ENCODE measurements around the gene FAM83D.
"Not testable (repeated sequence)": the region's sequence is repeated elsewhere in the genome, so short reads cannot be mapped to it uniquely, and the experiment has no call there.

FAM83D gene

GRCh38 chr20:38935967-38936407, 9.8 kb downstream of the FAM83D start:
- no peak for FAIRE-seq

DNA sequence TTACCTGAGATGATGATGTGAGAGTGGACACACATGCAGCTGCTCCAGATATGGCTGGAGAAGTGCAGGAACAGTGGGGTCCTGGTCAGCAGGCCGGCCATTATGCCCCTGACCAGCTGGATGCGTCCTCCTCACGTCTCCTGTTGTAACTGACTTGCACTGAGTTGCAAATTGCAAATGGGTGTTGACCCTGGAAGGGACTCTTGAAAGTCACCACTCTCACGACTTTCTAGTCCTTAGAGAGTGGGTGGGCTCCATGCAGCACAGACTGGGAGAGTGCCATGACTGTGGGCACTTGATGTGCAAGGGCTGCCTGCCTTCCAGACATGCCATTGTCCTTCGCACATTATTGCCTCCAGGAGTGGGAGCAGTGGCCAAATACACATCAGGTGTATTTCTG, 10.8 kb downstream of the FAM83D start:
- no peak for FAIRE-seq

GRCh38 chr20:38937978-38938473, 11.8 kb downstream of the FAM83D start:
- FAIRE-seq, result no peak

DNA sequence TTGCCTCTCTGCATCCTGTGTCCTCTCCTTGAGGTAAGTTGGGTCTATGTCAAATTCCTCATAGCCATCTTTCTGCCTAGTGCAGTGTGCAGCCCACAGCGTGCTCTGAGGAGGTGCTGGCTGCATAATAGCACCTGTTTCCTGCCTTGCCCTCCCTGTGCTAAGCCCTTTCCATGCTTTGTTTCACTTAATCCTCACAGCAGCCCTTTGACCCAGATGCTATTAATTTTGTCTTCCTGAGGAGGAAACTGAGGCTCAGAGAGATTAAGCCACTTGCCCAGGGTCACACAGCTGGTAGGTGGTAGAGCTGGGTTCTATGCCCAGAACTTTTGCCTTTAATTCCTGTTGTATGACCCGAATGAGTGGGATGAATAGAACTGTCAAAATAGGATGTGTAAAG, 13.5 kb downstream of the FAM83D start:
- FAIRE-seq, result no peak

- no peak for FAIRE-seq
Observed at GRCh38 chr20:38940644-38941043, 14.4 kb downstream of the FAM83D start.

- no peak for FAIRE-seq
Observed at GRCh38 chr20:38941726-38942389, 15.6 kb downstream of the FAM83D start.

DNA sequence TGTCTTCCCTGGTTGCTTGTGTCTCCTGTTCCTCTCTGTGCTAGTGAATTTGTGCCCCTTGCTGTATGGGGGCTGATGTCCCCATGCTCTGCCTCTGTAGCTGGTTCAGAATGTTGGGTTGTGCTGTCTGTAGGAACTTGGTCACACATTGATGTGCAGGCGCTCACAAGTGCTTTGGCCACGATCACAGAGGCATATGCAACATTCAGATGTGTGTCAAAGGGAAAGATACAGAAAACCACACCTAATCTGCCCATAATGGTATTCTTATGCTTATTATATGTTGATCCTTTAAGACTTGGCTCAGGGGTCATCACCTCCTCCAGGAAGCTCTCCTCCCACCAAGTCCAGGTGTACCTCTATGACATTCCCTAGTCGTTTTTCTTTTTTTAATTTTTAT, 18.8 kb downstream of the FAM83D start:
- FAIRE-seq, result no peak

GRCh38 chr20:38946836-38947235, 20.6 kb downstream of the FAM83D start:
- no peak for FAIRE-seq

GRCh38 chr20:38947931-38948362, 21.7 kb downstream of the FAM83D start:
- FAIRE-seq, result no peak

DNA sequence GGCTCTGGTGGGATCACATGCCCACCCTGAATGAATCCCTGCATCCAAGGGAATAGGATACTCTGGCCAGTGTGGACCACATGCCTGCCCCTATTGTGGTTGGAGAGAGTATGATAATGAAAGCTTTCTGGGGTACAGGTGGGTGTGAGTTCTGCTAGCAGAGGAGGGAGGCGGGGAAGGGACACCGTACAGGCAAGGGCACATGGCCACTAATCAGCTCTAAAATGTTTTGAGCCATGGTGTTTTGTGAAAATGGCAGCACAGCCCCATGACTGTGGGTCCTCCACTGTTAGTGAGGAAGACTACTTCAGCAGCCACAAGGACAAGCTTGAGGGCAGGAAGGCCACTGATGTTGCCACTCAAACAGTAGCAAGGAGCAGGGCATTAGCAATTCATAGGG, 24.0 kb downstream of the FAM83D start:
- no peak for FAIRE-seq

DNA sequence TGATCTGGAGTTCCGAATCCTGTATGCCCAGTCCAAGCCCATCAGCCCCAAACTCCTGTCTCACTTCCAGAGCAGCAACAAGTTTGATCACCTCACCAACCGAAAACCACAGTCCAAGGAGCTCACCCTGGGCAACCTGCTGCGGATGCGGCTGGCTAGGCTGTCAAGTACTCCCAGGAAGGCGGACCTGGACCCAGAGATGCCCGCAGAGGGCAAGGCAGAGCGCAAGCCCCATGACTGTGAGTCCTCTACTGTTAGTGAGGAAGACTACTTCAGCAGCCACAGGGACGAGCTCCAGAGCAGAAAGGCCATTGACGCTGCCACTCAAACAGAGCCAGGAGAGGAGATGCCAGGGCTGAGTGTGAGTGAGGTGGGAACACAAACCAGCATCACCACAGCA, 25.4 kb downstream of the FAM83D start:
- FAIRE-seq, result no peak

DNA sequence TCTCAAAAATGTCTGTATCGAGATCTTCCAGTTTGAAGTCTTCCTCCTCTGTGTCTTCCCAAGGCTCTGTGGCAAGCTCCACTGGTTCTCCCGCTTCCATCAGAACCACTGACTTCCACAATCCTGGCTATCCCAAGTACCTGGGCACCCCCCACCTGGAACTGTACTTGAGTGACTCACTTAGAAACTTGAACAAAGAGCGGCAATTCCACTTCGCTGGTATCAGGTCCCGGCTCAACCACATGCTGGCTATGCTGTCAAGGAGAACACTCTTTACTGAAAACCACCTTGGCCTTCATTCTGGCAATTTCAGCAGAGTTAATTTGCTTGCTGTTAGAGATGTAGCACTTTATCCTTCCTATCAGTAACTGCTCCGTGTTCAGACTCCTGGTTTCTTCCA, 25.9 kb downstream of the FAM83D start:
- FAIRE-seq, result no peak

DNA sequence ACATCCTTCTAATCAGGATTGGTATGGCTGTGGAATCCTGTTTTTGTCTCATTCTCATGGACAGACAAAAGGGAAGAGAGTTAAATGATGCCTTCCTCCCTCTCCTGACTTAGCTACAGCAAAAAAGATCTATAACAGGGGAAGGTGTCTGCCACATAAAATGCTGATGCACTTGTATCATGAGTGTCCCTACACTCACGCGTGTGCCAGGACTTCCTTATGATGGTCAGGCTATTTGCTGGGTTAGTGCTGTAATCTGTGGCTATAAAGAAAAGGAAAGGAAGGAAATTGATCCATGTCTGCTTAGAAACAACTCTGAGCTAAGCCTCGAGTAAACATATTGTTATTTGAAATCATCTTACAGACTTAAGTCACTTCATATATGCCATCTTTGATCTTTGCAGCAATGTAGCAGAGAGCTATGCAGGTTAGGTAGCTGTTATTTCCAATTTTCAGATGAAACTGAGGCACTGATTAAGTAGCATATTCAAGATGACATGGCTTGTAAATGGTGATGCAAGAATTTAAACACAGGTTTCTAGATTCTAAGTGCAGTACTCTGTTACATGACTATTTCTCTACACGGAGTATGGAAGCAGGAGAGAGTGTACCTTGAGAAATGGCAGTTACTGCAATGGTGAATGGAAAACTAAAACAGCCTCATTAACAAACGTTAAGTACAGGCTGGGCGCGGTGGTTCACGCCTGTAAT, 27.6 kb downstream of the FAM83D start:
- no peak for FAIRE-seq

DNA sequence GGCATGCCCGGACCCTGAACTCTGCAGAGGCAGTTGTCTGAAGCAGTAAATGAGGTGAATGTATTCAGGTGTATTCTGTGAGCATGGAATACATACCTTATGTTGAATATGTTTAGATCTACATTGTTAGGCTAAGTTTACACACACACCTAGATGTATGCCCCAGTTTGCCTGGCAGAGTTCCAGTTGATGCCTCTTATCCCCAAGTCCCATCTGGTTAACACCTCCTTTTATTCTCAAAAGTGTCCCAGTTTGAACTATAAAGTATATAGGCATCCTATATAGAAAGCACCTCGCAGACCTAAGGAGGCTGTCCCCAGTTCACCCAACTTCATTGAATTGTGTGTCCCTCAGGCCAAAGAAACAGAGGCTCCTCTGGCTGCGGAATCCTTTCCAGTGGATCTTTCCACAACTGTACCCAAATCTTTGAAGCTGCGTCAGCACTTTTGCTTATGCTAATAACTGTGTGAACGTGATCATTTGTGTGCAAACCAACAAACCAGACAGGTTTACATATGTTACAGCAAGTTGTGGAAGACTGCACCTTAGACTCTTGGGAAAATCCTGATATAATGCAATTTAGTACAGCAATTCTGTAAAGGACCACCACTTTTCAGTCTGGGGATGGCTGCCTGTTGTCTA, 31.1 kb downstream of the FAM83D start:
- FAIRE-seq, result no peak

DNA sequence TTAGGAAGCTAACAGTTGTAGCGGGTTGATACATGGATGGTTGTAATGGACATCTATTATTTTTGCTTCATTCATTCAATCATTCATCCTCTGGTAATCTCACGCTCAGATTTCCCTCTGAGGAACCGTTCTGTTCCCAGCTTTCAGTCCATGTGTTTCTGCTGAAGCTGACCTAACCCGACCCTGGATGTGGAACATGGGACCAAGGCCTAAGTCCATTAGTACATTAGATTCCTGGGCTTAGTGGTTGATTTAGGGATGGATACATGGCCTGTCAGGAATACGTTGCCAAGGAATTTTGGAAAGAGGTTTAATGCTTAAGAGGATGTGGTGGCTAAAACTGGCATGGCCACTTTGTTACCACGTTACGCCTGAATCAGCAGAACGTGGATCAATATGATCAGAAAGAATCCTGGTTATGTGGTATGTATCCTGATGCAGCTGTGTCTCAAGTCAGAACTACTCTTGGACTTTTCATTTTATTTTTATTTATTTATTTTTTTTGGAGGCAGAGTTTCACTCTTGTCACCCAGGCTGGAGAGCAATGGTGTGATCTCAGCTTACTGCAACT, 31.8 kb downstream of the FAM83D start:
- FAIRE-seq, result no peak

DNA sequence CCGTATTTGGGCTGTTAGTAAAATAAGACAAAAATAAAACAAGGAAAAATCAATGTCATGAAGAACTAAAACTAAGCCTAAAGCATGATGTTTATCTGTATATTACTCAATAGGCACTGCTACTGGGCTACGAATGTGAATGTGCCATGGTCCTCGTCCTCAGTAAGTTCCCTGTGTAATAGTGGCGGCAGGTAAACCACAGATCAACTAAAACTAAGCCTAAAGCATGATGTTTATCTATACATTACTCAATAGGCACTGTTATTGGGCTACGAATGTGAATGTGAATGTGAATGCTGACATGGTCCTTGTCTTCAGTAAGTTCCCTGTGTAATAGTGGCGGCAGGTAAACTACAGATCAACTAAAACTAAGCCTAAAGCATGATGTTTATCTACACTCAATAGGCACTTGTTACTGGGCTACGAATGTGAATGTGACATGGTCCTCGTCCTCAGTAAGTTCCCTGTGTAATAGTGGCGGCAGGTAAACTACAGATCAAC, 34.0 kb downstream of the FAM83D start:
- FAIRE-seq, result not testable (repeated sequence)

DNA sequence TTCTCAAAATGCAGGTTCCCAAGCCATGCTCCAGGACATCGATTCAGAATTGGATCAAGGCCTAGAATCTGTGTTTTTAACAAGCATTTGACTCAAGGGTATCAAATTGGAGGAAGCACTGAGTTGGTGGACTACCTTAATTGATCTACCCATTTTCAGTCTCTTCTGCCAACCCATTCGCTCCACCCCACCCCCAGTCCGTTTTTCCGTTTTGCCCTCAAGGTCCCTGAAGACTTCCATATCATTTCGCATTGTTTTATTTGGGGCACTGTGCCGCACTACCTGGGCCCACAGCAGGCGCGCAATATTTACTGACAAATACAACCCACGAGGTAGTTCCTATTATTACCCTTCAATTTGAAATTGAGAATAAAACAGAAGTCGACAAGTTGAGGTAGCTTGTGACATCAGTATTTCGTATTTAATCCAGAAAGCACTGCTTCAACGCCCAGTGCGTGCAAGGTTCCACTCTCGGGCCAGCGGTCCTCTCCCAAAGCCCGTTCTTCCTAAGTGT, 35.4 kb downstream of the FAM83D start:
- FAIRE-seq, result no peak

DNA sequence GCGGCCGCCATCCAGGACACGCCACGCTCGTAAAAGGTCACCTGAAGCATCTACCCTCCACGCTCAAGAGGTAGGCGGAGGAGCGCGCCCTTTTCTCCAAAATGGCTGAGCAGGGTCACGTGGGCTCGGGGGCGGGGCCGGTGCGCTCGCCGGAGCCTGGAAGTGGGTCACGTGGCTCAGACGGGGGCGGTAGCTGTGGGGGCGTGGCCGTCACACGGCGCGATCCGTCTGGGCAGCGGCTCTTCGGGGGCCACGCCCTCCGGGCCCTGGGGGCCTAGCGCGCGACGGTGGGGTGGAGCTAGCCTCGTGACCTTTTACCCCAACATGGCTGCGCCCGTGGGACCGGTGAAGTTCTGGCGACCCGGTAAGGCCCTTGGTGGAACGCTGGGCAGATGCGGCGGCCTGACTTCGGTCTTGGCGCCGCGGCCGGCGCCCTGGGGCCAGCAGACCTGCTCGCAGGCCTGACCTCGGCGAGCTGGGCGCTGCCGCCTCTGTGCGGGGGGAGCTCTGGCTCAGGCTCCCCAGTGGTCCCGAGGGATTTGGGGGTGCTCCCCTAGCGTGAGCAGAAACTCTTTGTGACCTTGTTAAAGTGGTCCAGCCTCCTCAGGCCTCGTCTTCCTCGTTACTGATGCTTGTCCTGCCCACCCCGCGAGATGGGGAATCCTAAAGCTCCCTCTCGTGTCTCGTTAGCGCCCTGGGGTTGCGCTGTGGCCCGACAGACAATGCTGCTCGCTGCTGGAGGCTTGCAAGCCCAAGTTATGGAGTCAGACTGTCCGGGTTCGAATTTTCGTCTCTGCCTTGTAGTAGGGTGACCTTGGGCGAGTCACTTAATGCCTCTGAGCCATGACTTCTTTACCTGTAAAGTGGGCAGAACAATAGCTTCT, 36.1 kb downstream of the FAM83D start, which contains the start of gene DHX35:
TSS of gene DHX35 (plus strand) at position 301 of the 884 bp plus-strand sequence. CDS start at position 325, 24 bp downstream.
- peak; percentile 29 for FAIRE-seq

DNA sequence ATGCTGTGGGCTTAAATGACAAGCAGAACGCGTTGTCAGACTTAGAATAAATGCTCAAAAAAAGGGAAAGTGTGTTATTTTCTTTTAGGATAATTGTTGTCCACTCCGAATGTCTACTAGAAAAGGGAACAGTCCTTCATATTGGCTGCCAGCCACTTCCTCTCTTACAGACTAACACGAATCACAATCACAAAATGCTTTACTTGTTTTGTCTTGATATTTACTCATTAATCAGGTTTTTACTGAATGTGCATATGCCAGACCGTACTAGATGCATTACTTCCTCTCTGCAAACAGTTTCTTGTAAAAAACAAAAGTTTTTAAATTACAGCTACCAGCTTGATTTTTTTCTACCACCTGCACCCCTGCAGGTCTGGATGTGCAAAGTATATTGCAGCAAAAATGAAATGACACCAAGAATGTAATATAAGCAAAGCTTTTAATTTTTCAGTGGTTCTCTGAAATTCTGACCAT, 36.7 kb downstream of the FAM83D start:
- FAIRE-seq, result no peak

GRCh38 chr20:38963745-38964144, 37.5 kb downstream of the FAM83D start:
- no peak for FAIRE-seq

DNA sequence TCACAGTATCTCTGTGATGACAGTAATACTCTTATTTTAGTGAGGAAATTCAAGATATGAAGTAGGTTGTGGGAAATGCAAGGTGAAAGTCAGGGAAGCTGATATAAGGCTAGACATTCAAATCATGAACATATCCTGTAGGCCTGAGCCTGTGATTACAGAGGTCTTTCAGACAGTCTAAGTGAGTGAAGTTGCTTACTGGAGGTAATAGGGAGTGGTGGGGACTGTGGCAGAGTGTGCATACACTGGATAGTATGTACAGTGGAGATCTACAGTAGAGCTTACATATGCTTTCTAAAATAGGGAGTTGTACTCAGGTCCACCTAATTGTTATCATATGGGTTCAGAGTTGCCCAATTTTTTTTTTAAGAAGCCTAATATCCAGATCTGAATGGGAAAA, 39.0 kb downstream of the FAM83D start:
- no peak for FAIRE-seq

- no peak for FAIRE-seq
Observed at GRCh38 chr20:38968090-38968489, 41.9 kb downstream of the FAM83D start.

Measured in TTC549 (cell line).